Heart left ventricle (tissue), 16 donors: ENCODE data around the gene ADTRP. TPM values are rescaled to one million over a fixed set of nuclear protein-coding genes. Genes with fewer than 3 reads are reported as not detected.

ENCODE experiments used
- ATAC-seq, 4 donors: fragments of 200-7000 bp; cut with Tn5 transposase; one replicate each; pipeline ENCODE4 v1.9.1; 2020 to 2022; ENCODE audit warnings: moderate library complexity in 4 of 4, mild to moderate bottlenecking in 3 of 4, moderate number of reproducible peaks in 1 of 4
- DNase-seq, 5 donors: peaks; one replicate each; pipeline ENCODE4 v3.0.0-alpha.2; 2020
- H3K27ac ChIP-seq, 12 donors: fragments of 200-600 bp; sonication (generic) in 4 of 12; one replicate each; pipeline versions ENCODE4 v1.5.0 to v1.8.0; 2016 to 2022; ENCODE audit warnings: mild to moderate bottlenecking in 2 of 12
- H3K27me3 ChIP-seq, 9 donors: fragments of 200-600 bp; sonication (generic) in 2 of 9; one replicate each; pipeline versions ENCODE4 v1.5.1 to v1.8.0; 2016 to 2022; ENCODE audit warnings: mild to moderate bottlenecking in 3 of 9
- H3K36me3 ChIP-seq, 9 donors: fragments of 200-600 bp; sonication (generic) in 2 of 9; one replicate each; pipeline versions ENCODE4 v1.5.0 to v1.8.0; 2018 to 2022; ENCODE audit warnings: mild to moderate bottlenecking in 2 of 9
- H3K4me1 ChIP-seq, 12 donors: fragments of 200-600 bp; sonication (generic) in 4 of 12; one replicate each; pipeline versions ENCODE4 v1.5.0 to v1.8.0; 2016 to 2022; ENCODE audit warnings: mild to moderate bottlenecking in 3 of 12
- H3K4me3 ChIP-seq, 12 donors: fragments of 200-600 bp; sonication (generic) in 4 of 12; one replicate each; pipeline versions ENCODE4 v1.5.0 to v1.8.0; 2017 to 2022; ENCODE audit warnings: mild to moderate bottlenecking in 9 of 12, moderate library complexity in 4 of 12
- H3K9me3 ChIP-seq, 12 donors: fragments of 200-600 bp; sonication (generic) in 4 of 12; one replicate each; pipeline versions ENCODE4 v1.5.0 to v1.8.0; 2016 to 2022; ENCODE audit warnings: mild to moderate bottlenecking in 1 of 12
- POLR2A ChIP-seq, 2 donors: fragments of 450-650 bp; IDR thresholded peaks; one replicate each; pipeline ENCODE4 v1.6.1; 2017; ENCODE audit warnings: antibody characterized with exemption in 2 of 2, mild to moderate bottlenecking in 2 of 2, moderate library complexity in 2 of 2
- WGBS, 4 donors: extraction: QIAGEN DNeasy Blood & Tissue Kit in 2 of 4; methylation state at CpG; one replicate each; pipeline versions ENCODE4 v1.1.5 to v1.1.7; 2013 to 2018; 5-methylcytosine and 5-hydroxymethylcytosine counted together
- intact Hi-C, 10 donors: fragments of 100-400 bp; cut with DNase I; formaldehyde crosslinking; loops; one replicate each; pipeline versions ENCODE4 v1.11.1 to v1.14.2; 2022
- polyA plus RNA-seq, 2 donors: library from polyadenylated mRNA; stranded (reverse); fragments of 200-250 nt; gene quantifications; one replicate each; pipeline ENCODE4 v1.2.3, GENCODE V29; 2013
- total RNA-seq, 9 donors: library from RNA; depleted of rRNA in 2 of 9; stranded (reverse); fragments of >200 nt in 2 of 9; fragmentation: NEBNext Ultra II Directional in 3 of 9; extraction: Animal tissue kit (Norgen Biotek cat#: 25700) in 3 of 9; gene quantifications; one replicate each; pipeline versions ENCODE4 v1.1.0 to v1.2.4, GENCODE V29; 2016 to 2023
- TF ChIP-seq, protein P1 (sequence below), 12 donors: fragments of 200-600 bp; sonication (generic) in 4 of 12; IDR thresholded peaks; one replicate each; pipeline versions ENCODE4 v1.5.0 to v1.8.0; 2018 to 2022; ENCODE audit warnings: antibody characterized with exemption in 12 of 12, mild to moderate bottlenecking in 5 of 12
- donor health status: ischemic (EF 13 %, LVEDD 7.1; RV severe dilation, severe dysfunction).
- donor health status: healthy with polysubstance abuse.
- donor health status: DM: no; HTN: yes; CAD: no.
- donor health status: DM: no; HTN: no; CAD: no.
- donor health status: ischemic (EF 25% LVEDD 6.9; RV normal size, moderate dysfunction).
- donor health status: ischemic (EF 25% LVEDD 5.7; RV mildly dilated, moderate dysfunction).
- donor health status: healthy.
- donor health status: DM: yes; HTN: yes; CAD: no.
- donor health status: ischemic (EF 35%, LVEDD 5.7; RV mildly dilated, moderate dysfunction).
- donor health status: nonischemic (EF 11% LVEDD 7.7; RV severe dilation, severe dysfunction).
- donor health status: DM: yes; HTN: yes; CAD: no.
- donor health status: PGD.
- donor health status: ischemic (EF 29% LVEDD 5.4; RV normal size, mild dysfunction).
- donor health status: nonischemic (EF 23%, LVEDD 6.1; RV moderate dilation, normal function).

ADTRP gene
- total and polyA plus RNA-seq, 11 donors, result 0.26 to 0.85 (median 0.45) TPM; not detected in 7

- DNase-seq (no peak), ATAC-seq (no peak)
- Histone ChIP-seq H3K9me3 (peaks cover 0 to 16% (median 1%) of the 10 kb centered on the region in 12 donors), H3K27me3 (no peaks in the 10 kb centered on the region), H3K36me3 (no peaks in the 10 kb centered on the region), H3K27ac (no peak overlapping the region), H3K4me1 (peaks cover 0 to 6% (median 0%) of the 10 kb centered on the region in 12 donors), H3K4me3 (no peak overlapping the region)
- WGBS, 4 donors, result 67 to 77% (median 74%) methylated on average over 3 of the region's 3 CpGs
- intact Hi-C loops, result loop anchor here in 1 of 10 donors (10.0 kb wide), 1 partner anchor 399 kb away; no protein-coding TSS in a partner anchor
- TF ChIP-seq, protein P1, sequence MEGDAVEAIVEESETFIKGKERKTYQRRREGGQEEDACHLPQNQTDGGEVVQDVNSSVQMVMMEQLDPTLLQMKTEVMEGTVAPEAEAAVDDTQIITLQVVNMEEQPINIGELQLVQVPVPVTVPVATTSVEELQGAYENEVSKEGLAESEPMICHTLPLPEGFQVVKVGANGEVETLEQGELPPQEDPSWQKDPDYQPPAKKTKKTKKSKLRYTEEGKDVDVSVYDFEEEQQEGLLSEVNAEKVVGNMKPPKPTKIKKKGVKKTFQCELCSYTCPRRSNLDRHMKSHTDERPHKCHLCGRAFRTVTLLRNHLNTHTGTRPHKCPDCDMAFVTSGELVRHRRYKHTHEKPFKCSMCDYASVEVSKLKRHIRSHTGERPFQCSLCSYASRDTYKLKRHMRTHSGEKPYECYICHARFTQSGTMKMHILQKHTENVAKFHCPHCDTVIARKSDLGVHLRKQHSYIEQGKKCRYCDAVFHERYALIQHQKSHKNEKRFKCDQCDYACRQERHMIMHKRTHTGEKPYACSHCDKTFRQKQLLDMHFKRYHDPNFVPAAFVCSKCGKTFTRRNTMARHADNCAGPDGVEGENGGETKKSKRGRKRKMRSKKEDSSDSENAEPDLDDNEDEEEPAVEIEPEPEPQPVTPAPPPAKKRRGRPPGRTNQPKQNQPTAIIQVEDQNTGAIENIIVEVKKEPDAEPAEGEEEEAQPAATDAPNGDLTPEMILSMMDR (IDR thresholded peaks at IDR 0.05), result no peak
- TF ChIP-seq POLR2A (IDR thresholded peaks at IDR 0.05), result no peak
Observed at GRCh38 chr6:11685481-11686093, 93.0 kb downstream of the ADTRP start.

- peaks cover 0 to 6% (median 0%) of the 10 kb centered on the region in 12 donors for H3K4me1 ChIP-seq
- no peaks in the 10 kb centered on the region for H3K27me3 ChIP-seq
- intact Hi-C loops, result loop anchor here in 1 of 10 donors (10.0 kb wide), 1 partner anchor 400 kb away; no protein-coding TSS in a partner anchor
- H3K4me3 ChIP-seq, result no peak overlapping the region
- no peak for DNase-seq
- H3K36me3 ChIP-seq, result no peaks in the 10 kb centered on the region
- no peak for ATAC-seq
- WGBS, 4 donors, result 80 to 90% (median 84%) methylated on average over 4 of the region's 4 CpGs
- TF ChIP-seq POLR2A (IDR thresholded peaks at IDR 0.05), result no peak
- TF ChIP-seq, protein P1 (IDR thresholded peaks at IDR 0.05), result no peak
- H3K27ac ChIP-seq, result no peak overlapping the region
- peaks cover 0 to 16% (median 0%) of the 10 kb centered on the region in 12 donors for H3K9me3 ChIP-seq
Observed at GRCh38 chr6:11684901-11685480, 93.6 kb downstream of the ADTRP start.

DNA sequence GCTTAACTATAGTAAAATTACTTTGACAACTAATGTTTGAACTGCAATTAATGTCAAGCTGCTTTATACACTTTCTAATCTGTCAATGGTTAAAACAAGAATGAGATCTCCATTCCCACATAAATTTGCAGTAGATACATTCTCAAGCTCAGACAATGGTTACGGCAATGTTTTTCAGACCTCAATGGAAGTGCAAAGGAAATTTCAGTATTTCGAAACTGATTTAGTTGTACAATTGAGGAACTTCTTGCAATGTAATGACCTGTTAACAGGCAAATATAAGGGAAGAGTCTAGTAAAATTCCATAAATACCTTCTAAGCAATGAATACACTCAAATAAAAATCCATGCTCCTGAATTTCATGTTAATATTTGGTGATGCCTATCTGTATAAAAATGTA, 94.7 kb downstream of the ADTRP start:
- ATAC-seq, result no peak
- no peak overlapping the region for H3K27ac ChIP-seq
- WGBS, 4 donors, result 91 to 96% (median 93%) methylated on average over 2 of the region's 2 CpGs
- intact Hi-C loops, result loop anchor here in 1 of 10 donors (10.0 kb wide), 1 partner anchor 401 kb away; no protein-coding TSS in a partner anchor
- H3K36me3 ChIP-seq, result no peaks in the 10 kb centered on the region
- TF ChIP-seq, protein P1 (IDR thresholded peaks at IDR 0.05), result no peak
- no peak for DNase-seq
- no peak overlapping the region for H3K4me3 ChIP-seq
- no peaks in the 10 kb centered on the region for H3K27me3 ChIP-seq
- peaks cover 0 to 6% (median 0%) of the 10 kb centered on the region in 12 donors for H3K4me1 ChIP-seq
- peaks cover 0 to 15% (median 0%) of the 10 kb centered on the region in 12 donors for H3K9me3 ChIP-seq

- ATAC-seq (no peak), DNase-seq (no peak)
- intact Hi-C loops, result loop anchor here in 1 of 10 donors (10.0 kb wide), 1 partner anchor 402 kb away; no protein-coding TSS in a partner anchor
- Histone ChIP-seq H3K9me3 (peaks cover 0 to 15% (median 0%) of the 10 kb centered on the region in 12 donors), H3K36me3 (no peaks in the 10 kb centered on the region), H3K4me1 (peaks cover 0 to 6% (median 0%) of the 10 kb centered on the region in 12 donors), H3K27ac (no peak overlapping the region), H3K27me3 (no peaks in the 10 kb centered on the region), H3K4me3 (no peak overlapping the region)
- WGBS, 4 donors, result 78 to 90% (median 88%) methylated on average over 3 of the region's 3 CpGs
- TF ChIP-seq, protein P1 (IDR thresholded peaks at IDR 0.05), result no peak
- no peak for TF ChIP-seq POLR2A (IDR thresholded peaks at IDR 0.05)
Observed at GRCh38 chr6:11682561-11682975, 96.0 kb downstream of the ADTRP start.
